MM.1S (cell line): ENCODE data around the gene DIP2B.

Source experiments
- DNase-seq: peaks from one replicate; pipeline ENCODE4 v3.0.0-alpha.2; 2015
- H2AFZ ChIP-seq: fragments of 300-600 bp; sonication (generic); 2 replicates; pipeline ENCODE4 v1.6.0; 2016; ENCODE audit warnings: antibody characterized with exemption, low read length
- H3F3A ChIP-seq: fragments of 300-600 bp; sonication (generic); 2 replicates; pipeline ENCODE4 v1.6.1; 2016; ENCODE audit warnings: mild to moderate bottlenecking, antibody characterized with exemption, low read length, moderate library complexity, mixed read lengths; ENCODE audit not compliant: insufficient read depth
- H3K27ac ChIP-seq: fragments of 300-600 bp; sonication (generic); 2 replicates; pipeline ENCODE4 v1.5.1; 2016; ENCODE audit warnings: mild to moderate bottlenecking, low read length
- H3K27me3 ChIP-seq: fragments of 300-600 bp; sonication (generic); replicated peaks from 2 replicates; pipeline ENCODE4 v1.6.0; 2016; ENCODE audit warnings: low read length; ENCODE audit not compliant: insufficient read depth
- H3K36me3 ChIP-seq: fragments of 300-600 bp; sonication (generic); replicated peaks from 2 replicates; pipeline ENCODE4 v1.6.1; 2016; ENCODE audit warnings: mild to moderate bottlenecking, low read length, mixed read lengths; ENCODE audit not compliant: insufficient read depth
- H3K4me1 ChIP-seq: fragments of 300-600 bp; sonication (generic); 2 replicates; pipeline ENCODE4 v1.6.1; 2016; ENCODE audit warnings: low read length, mixed read lengths
- H3K4me2 ChIP-seq: fragments of 300-600 bp; sonication (generic); 2 replicates; pipeline ENCODE4 v1.6.0; 2016; ENCODE audit warnings: low read depth, low read length
- H3K4me3 ChIP-seq: fragments of 300-600 bp; sonication (generic); 2 replicates; pipeline ENCODE4 v1.5.1; 2016; ENCODE audit warnings: low read length, mixed read lengths
- H3K79me2 ChIP-seq: fragments of 300-600 bp; sonication (generic); 2 replicates; pipeline ENCODE4 v1.6.1; 2016; ENCODE audit warnings: mixed run types, low read length, mixed read lengths
- H3K9ac ChIP-seq: fragments of 300-600 bp; sonication (generic); 2 replicates; pipeline ENCODE4 v1.6.1; 2016; ENCODE audit warnings: low read length, mixed read lengths
- H3K9me2 ChIP-seq: fragments of 300-600 bp; sonication (generic); replicated peaks from 2 replicates; pipeline ENCODE4 v1.6.1; 2016; ENCODE audit warnings: mild to moderate bottlenecking, low read length, mixed read lengths; ENCODE audit not compliant: insufficient read depth
- H3K9me3 ChIP-seq: fragments of 300-600 bp; sonication (generic); replicated peaks from 2 replicates; pipeline ENCODE4 v1.6.1; 2016; ENCODE audit warnings: mild to moderate bottlenecking, low read length, mixed read lengths; ENCODE audit not compliant: insufficient read depth
- H4K20me1 ChIP-seq: fragments of 300-600 bp; sonication (generic); 2 replicates; pipeline ENCODE4 v1.6.1; 2016; ENCODE audit warnings: mild to moderate bottlenecking, low read length, moderate library complexity, mixed read lengths; ENCODE audit not compliant: insufficient read depth
- CTCF ChIP-seq: fragments of 300-600 bp; sonication (generic); IDR thresholded peaks from 2 replicates; pipeline ENCODE4 v1.5.1; 2016; ENCODE audit warnings: antibody characterized with exemption, low read length, mixed read lengths
- EZH2 ChIP-seq: fragments of 300-600 bp; sonication (generic); optimal IDR thresholded peaks from 2 replicates; pipeline ENCODE3; 2017; ENCODE audit warnings: low read depth, mild to moderate bottlenecking, antibody characterized with exemption, low read length, mixed read lengths
- EZH2phosphoT487 ChIP-seq: fragments of 300-600 bp; sonication (generic); IDR thresholded peaks from 2 replicates; pipeline ENCODE4 v1.6.1; 2018; ENCODE audit warnings: antibody characterized with exemption, low read length

Gene DIP2B

GRCh38 chr12:50506753-50507473, 2.1 kb downstream of the DIP2B start:
- Histone ChIP-seq H3K27ac (no peak overlapping the region), H3K27me3 (no peaks in the 10 kb centered on the region), H3K9ac (no peak overlapping the region), H2AFZ (no peak overlapping the region), H3K79me2 (peaks cover 63% of the 10 kb centered on the region), H3K9me3 (no peaks in the 10 kb centered on the region), H3K4me3 (no peak overlapping the region), H3K4me2 (0 out of 2 replicates have a peak overlapping the region, but pooled peaks have one; percentile 98), H3K4me1 (peaks cover 12% of the 10 kb centered on the region), H3K9me2 (no peaks in the 10 kb centered on the region), H4K20me1 (no peaks in the 10 kb centered on the region), H3F3A (no peaks in the 10 kb centered on the region; the same call in 1 of the 2 replicates), H3K36me3 (no peaks in the 10 kb centered on the region)
- no peak for DNase-seq
- TF ChIP-seq CTCF: no peak
- no peak for TF ChIP-seq EZH2
- no peak for TF ChIP-seq EZH2phosphoT487

GRCh38 chr12:50507474-50507838, 2.7 kb downstream of the DIP2B start:
- no peak overlapping the region for H3K4me3 ChIP-seq
- H3K4me2 ChIP-seq: no peak overlapping the region
- H3F3A ChIP-seq: no peaks in the 10 kb centered on the region; the same call in 1 of the 2 replicates
- H3K9ac ChIP-seq: no peak overlapping the region
- no peaks in the 10 kb centered on the region for H4K20me1 ChIP-seq
- no peak overlapping the region for H2AFZ ChIP-seq
- TF ChIP-seq EZH2 (no peak), CTCF (no peak), EZH2phosphoT487 (no peak)
- H3K27me3 ChIP-seq: no peaks in the 10 kb centered on the region
- no peaks in the 10 kb centered on the region for H3K36me3 ChIP-seq
- peaks cover 12% of the 10 kb centered on the region for H3K4me1 ChIP-seq
- H3K79me2 ChIP-seq: peaks cover 68% of the 10 kb centered on the region
- H3K9me3 ChIP-seq: no peaks in the 10 kb centered on the region
- no peak overlapping the region for H3K27ac ChIP-seq
- DNase-seq: no peak
- H3K9me2 ChIP-seq: no peaks in the 10 kb centered on the region

GRCh38 chr12:50507930-50508329, 3.1 kb downstream of the DIP2B start:
- Histone ChIP-seq H3K4me1 (peaks cover 12% of the 10 kb centered on the region), H2AFZ (no peak overlapping the region), H3K9me2 (no peaks in the 10 kb centered on the region), H3K79me2 (peaks cover 73% of the 10 kb centered on the region), H3K27ac (no peak overlapping the region), H3K9me3 (no peaks in the 10 kb centered on the region), H3K4me3 (no peak overlapping the region), H4K20me1 (no peaks in the 10 kb centered on the region), H3F3A (no peaks in the 10 kb centered on the region; the same call in 1 of the 2 replicates), H3K9ac (no peak overlapping the region), H3K27me3 (no peaks in the 10 kb centered on the region), H3K4me2 (no peak overlapping the region), H3K36me3 (no peaks in the 10 kb centered on the region)
- DNase-seq: no peak
- TF ChIP-seq CTCF (no peak), EZH2 (no peak), EZH2phosphoT487 (no peak)
